Transverse colon (tissue), 4 donors: ENCODE data around the gene OSGIN1. TPM values are rescaled to one million over a fixed set of nuclear protein-coding genes. Genes with fewer than 3 reads are reported as not detected.

ENCODE experiments used
- DNase-seq: peaks from one replicate; pipeline ENCODE4 v3.0.0-alpha.2; 2019
- H3K27ac ChIP-seq, 4 donors: fragments of 200-600 bp; sonication (generic); 2 replicates each; pipeline ENCODE4 v1.5.1; 2016 to 2018; ENCODE audit warnings: inconsistent platforms in 4 of 4
- H3K27me3 ChIP-seq: fragments of 200-600 bp; sonication (generic); 2 replicates; pipeline ENCODE4 v1.5.1; 2017; ENCODE audit warnings: inconsistent platforms
- H3K36me3 ChIP-seq, 4 donors: fragments of 200-600 bp; sonication (generic); 2 replicates each; pipeline ENCODE4 v1.5.1; 2017 to 2019; ENCODE audit warnings: inconsistent platforms in 4 of 4
- H3K4me1 ChIP-seq, 4 donors: fragments of 200-600 bp; sonication (generic); 2 replicates each; pipeline ENCODE4 v1.5.1; 2017 to 2020; ENCODE audit warnings: inconsistent platforms in 4 of 4
- H3K4me3 ChIP-seq, 4 donors: fragments of 200-600 bp; sonication (generic); 1 replicate in 1 of 4; 2 replicates in 3 of 4; pipeline versions ENCODE4 v1.5.1 to v1.6.1; 2017 to 2019; ENCODE audit warnings: inconsistent platforms in 4 of 4
- H3K9me3 ChIP-seq, 2 donors: fragments of 200-600 bp; sonication (generic); 2 replicates each; pipeline ENCODE4 v1.5.1; 2017 to 2019; ENCODE audit warnings: inconsistent platforms in 2 of 2
- CTCF ChIP-seq, 5 experiments: fragments of 200-600 bp in 3 of 5; fragments of 450-650 bp in 2 of 5; sonication (generic) in 3 of 5; IDR thresholded peaks; 1 replicate in 2 of 5; 2 replicates in 3 of 5; pipeline ENCODE4 v1.5.1; 2016 to 2017; ENCODE audit warnings: antibody characterized with exemption in 5 of 5, inconsistent platforms in 3 of 5, mild to moderate bottlenecking in 2 of 5, moderate library complexity in 1 of 5
- EP300 ChIP-seq: sonication (generic); formaldehyde crosslinking; IDR thresholded peaks from one replicate; pipeline ENCODE4 v1.6.1; 2017; ENCODE audit warnings: antibody characterized with exemption, low read depth
- POLR2A ChIP-seq: fragments of 450-650 bp; IDR thresholded peaks from one replicate; pipeline ENCODE4 v1.6.1; 2016; ENCODE audit warnings: antibody characterized with exemption, mild to moderate bottlenecking, moderate library complexity
- POLR2AphosphoS5 ChIP-seq, 3 donors: sonication (generic); formaldehyde crosslinking; IDR thresholded peaks; one replicate each; pipeline ENCODE4 v1.6.1; 2016; ENCODE audit warnings: antibody characterized with exemption in 3 of 3
- WGBS, 2 donors: methylation state at CpG; one replicate each; pipeline ENCODE4 v1.1.5; 2018; ENCODE audit warnings: low coverage in 1 of 2; 5-methylcytosine and 5-hydroxymethylcytosine counted together
- in situ Hi-C, 4 donors: fragments of 200-750 bp; cut with MboI; loops; one replicate each; pipeline versions ENCODE4 v1.15.0 to v1.15.1; 2017; ENCODE audit warnings: low sequenced_read_pairs in 3 of 4, low pct_ligation_motif_present in 1 of 4, low pct_unique_long_range_greater_than_20kb in 1 of 4
- intact Hi-C: fragments of 100-400 bp; cut with DNase I; formaldehyde crosslinking; loops from one replicate; pipeline ENCODE4 v1.15.1; 2023; ENCODE audit warnings: low total_unique reads
- total RNA-seq, 4 donors: library from RNA; depleted of rRNA; stranded (reverse); fragments of >200 nt; gene quantifications; one replicate each; pipeline ENCODE4 v1.1.0, GENCODE V29; 2016

Gene OSGIN1
- total RNA-seq, 4 donors from 2014 or later, result 10.7 to 26.2 (median 16.7) TPM

- 85 to 89% methylated on average over 4 to 13 of the region's 13 CpGs for WGBS, 2 donors
- in situ Hi-C loops, result no loop called here
- peaks cover 4 to 6% (median 6%) of the 10 kb centered on the region in 4 donors for H3K4me1 ChIP-seq
- H3K9me3 ChIP-seq, result no peaks in the 10 kb centered on the region
- H3K27ac ChIP-seq, result no peak overlapping the region
- no peak overlapping the region for H3K4me3 ChIP-seq
- intact Hi-C loops, result loop anchor here (10.0 kb wide), 1 partner anchor 560 kb away; no protein-coding TSS in a partner anchor
- no peaks in the 10 kb centered on the region for H3K27me3 ChIP-seq
- H3K36me3 ChIP-seq, result peaks cover 0 to 3% (median 0%) of the 10 kb centered on the region in 4 donors
- TF ChIP-seq POLR2A (no peak), EP300 (no peak), POLR2AphosphoS5 (IDR thresholded peaks at IDR 0.05) (no peak), CTCF (IDR thresholded peaks at IDR 0.05) (no peak)
- no peak for DNase-seq
Observed at GRCh38 chr16:83924686-83925085, 28.4 kb upstream of the OSGIN1 start.

- no peak overlapping the region for H3K4me3 ChIP-seq
- H3K9me3 ChIP-seq, result no peaks in the 10 kb centered on the region
- no peak for DNase-seq
- no peaks in the 10 kb centered on the region for H3K27me3 ChIP-seq
- in situ Hi-C loops, result no loop called here
- H3K4me1 ChIP-seq, result peaks cover 4 to 6% (median 6%) of the 10 kb centered on the region in 4 donors
- no peak overlapping the region for H3K27ac ChIP-seq
- no peak for TF ChIP-seq EP300
- TF ChIP-seq CTCF (IDR thresholded peaks at IDR 0.05), result no peak
- TF ChIP-seq POLR2A, result no peak
- TF ChIP-seq POLR2AphosphoS5 (IDR thresholded peaks at IDR 0.05), result no peak
- WGBS, 2 donors, result 75 to 87% methylated on average over 11 to 12 of the region's 12 CpGs
- H3K36me3 ChIP-seq, result no peaks in the 10 kb centered on the region
- intact Hi-C loops, result loop anchor here (10.0 kb wide), 1 partner anchor 560 kb away; no protein-coding TSS in a partner anchor
Observed at GRCh38 chr16:83925095-83925905, 27.7 kb upstream of the OSGIN1 start.

- no peaks in the 10 kb centered on the region for H3K9me3 ChIP-seq
- H3K4me1 ChIP-seq, result peaks cover 4 to 6% (median 6%) of the 10 kb centered on the region in 4 donors
- H3K27ac ChIP-seq, result no peak overlapping the region
- H3K27me3 ChIP-seq, result no peaks in the 10 kb centered on the region
- no peak overlapping the region for H3K4me3 ChIP-seq
- no peak for DNase-seq
- in situ Hi-C loops (no loop called here), intact Hi-C loops (loop anchor here (10.0 kb wide), 1 partner anchor 559 kb away; no protein-coding TSS in a partner anchor)
- TF ChIP-seq POLR2A (no peak), EP300 (no peak), POLR2AphosphoS5 (IDR thresholded peaks at IDR 0.05) (no peak), CTCF (IDR thresholded peaks at IDR 0.05) (no peak)
- no peaks in the 10 kb centered on the region for H3K36me3 ChIP-seq
- 67% methylated on average over 26 of the region's 27 CpGs; no CpG with 5 or more reads in 1 of the 2 donors for WGBS, 2 donors
Observed at GRCh38 chr16:83925957-83926725, 26.9 kb upstream of the OSGIN1 start.
